ENCODE data around the gene SETD3.

SETD3 gene

GRCh38 chr14:99516871-99517642 is 36.4 kb upstream of the SETD3 start:
- no peak for DNase-seq (ENCODE audit: low read depth, low spot score)

GRCh38 chr14:99516156-99516870 is 35.7 kb upstream of the SETD3 start:
- DNase-seq (ENCODE audit: low read depth, low spot score): no peak

GRCh38 chr14:99515301-99516155 is 34.9 kb upstream of the SETD3 start:
- DNase-seq (ENCODE audit: low read depth, low spot score): no peak

GRCh38 chr14:99514552-99515300 is 34.1 kb upstream of the SETD3 start:
- no peak for DNase-seq (ENCODE audit: low read depth, low spot score)

- peak; percentile 4 for DNase-seq (ENCODE audit: low read depth, low spot score)
These were observed 33.4 kb upstream of the SETD3 start for GRCh38 chr14:99513946-99514551.

- DNase-seq (ENCODE audit: low read depth, low spot score): no peak
These were observed 32.6 kb upstream of the SETD3 start for GRCh38 chr14:99513183-99513694.

GRCh38 chr14:99512571-99513182 is 32.0 kb upstream of the SETD3 start:
- no peak for DNase-seq (ENCODE audit: low read depth, low spot score)

- no peak for DNase-seq (ENCODE audit: low read depth, low spot score)
These were observed 31.4 kb upstream of the SETD3 start for GRCh38 chr14:99512110-99512449.

GRCh38 chr14:99511421-99512109 is 30.9 kb upstream of the SETD3 start:
- peak; percentile 15 for DNase-seq (ENCODE audit: low read depth, low spot score)

- no peak for DNase-seq (ENCODE audit: low read depth, low spot score)
These were observed 30.0 kb upstream of the SETD3 start for GRCh38 chr14:99510556-99511139.

GRCh38 chr14:99509871-99510555 is 29.4 kb upstream of the SETD3 start:
- DNase-seq (ENCODE audit: low read depth, low spot score): no peak

GRCh38 chr14:99508896-99509629 is 28.4 kb upstream of the SETD3 start:
- peak; percentile 56 for DNase-seq (ENCODE audit: low read depth, low spot score)

GRCh38 chr14:99507860-99508640 is 27.4 kb upstream of the SETD3 start:
- DNase-seq (ENCODE audit: low read depth, low spot score): no peak

- DNase-seq (ENCODE audit: low read depth, low spot score): no peak
These were observed 25.6 kb upstream of the SETD3 start for GRCh38 chr14:99506276-99506675.

GRCh38 chr14:99505089-99505488 is 24.4 kb upstream of the SETD3 start:
- no peak for DNase-seq (ENCODE audit: low read depth, low spot score)

- DNase-seq (ENCODE audit: low read depth, low spot score): no peak
These were observed 23.3 kb upstream of the SETD3 start for GRCh38 chr14:99503848-99504453.

GRCh38 chr14:99502989-99503421 is 22.3 kb upstream of the SETD3 start:
- DNase-seq (ENCODE audit: low read depth, low spot score): peak; percentile 53

Measured in ELF-1 (cell line).